ENCODE measurements around the gene RHOG.

Gene RHOG

GRCh38 chr11:3860375-3860774 lies 19.6 kb upstream of the RHOG start:
- in situ Hi-C loops (cut with MboI; ENCODE audit: low sequenced_read_pairs): no loop called here

- in situ Hi-C loops (cut with MboI; ENCODE audit: low sequenced_read_pairs): loop anchor here (10.0 kb wide), 1 partner anchor 215 kb away; no protein-coding TSS in a partner anchor
Measured at GRCh38 chr11:3859373-3859881, 18.7 kb upstream of the RHOG start.

GRCh38 chr11:3857628-3858027 lies 16.9 kb upstream of the RHOG start:
- in situ Hi-C loops (cut with MboI; ENCODE audit: low sequenced_read_pairs): loop anchor here (10.0 kb wide), 1 partner anchor 217 kb away; no protein-coding TSS in a partner anchor

GRCh38 chr11:3856856-3857553 lies 16.2 kb upstream of the RHOG start:
- in situ Hi-C loops (cut with MboI; ENCODE audit: low sequenced_read_pairs): loop anchor here (10.0 kb wide), 1 partner anchor 218 kb away; no protein-coding TSS in a partner anchor

GRCh38 chr11:3855808-3856491 lies 15.2 kb upstream of the RHOG start:
- in situ Hi-C loops (cut with MboI; ENCODE audit: low sequenced_read_pairs): loop anchor here (10.0 kb wide), 1 partner anchor 219 kb away; no protein-coding TSS in a partner anchor

GRCh38 chr11:3854977-3855807 lies 14.4 kb upstream of the RHOG start, which contains the start of gene STIM1:
Gene STIM1 (plus strand): TSS chr11:3855664. CDS start chr11:3856271, 607 bp downstream.
- in situ Hi-C loops (cut with MboI; ENCODE audit: low sequenced_read_pairs): loop anchor here (10.0 kb wide), 1 partner anchor 220 kb away; no protein-coding TSS in a partner anchor

- in situ Hi-C loops (cut with MboI; ENCODE audit: low sequenced_read_pairs): loop anchor here (10.0 kb wide), 1 partner anchor 220 kb away; no protein-coding TSS in a partner anchor
Measured at GRCh38 chr11:3854660-3854976, 13.9 kb upstream of the RHOG start.

GRCh38 chr11:3853899-3854659 lies 13.3 kb upstream of the RHOG start:
- in situ Hi-C loops (cut with MboI; ENCODE audit: low sequenced_read_pairs): loop anchor here (10.0 kb wide), 1 partner anchor 221 kb away; no protein-coding TSS in a partner anchor

GRCh38 chr11:3853545-3853842 lies 12.7 kb upstream of the RHOG start:
- in situ Hi-C loops (cut with MboI; ENCODE audit: low sequenced_read_pairs): loop anchor here (10.0 kb wide), 1 partner anchor 221 kb away; no protein-coding TSS in a partner anchor

- in situ Hi-C loops (cut with MboI; ENCODE audit: low sequenced_read_pairs): no loop called here
Measured at GRCh38 chr11:3849297-3849874, 8.6 kb upstream of the RHOG start.

- in situ Hi-C loops (cut with MboI; ENCODE audit: low sequenced_read_pairs): no loop called here
Measured at GRCh38 chr11:3845670-3846069, 4.9 kb upstream of the RHOG start.

- in situ Hi-C loops (cut with MboI; ENCODE audit: low sequenced_read_pairs): no loop called here
Measured at GRCh38 chr11:3845246-3845645, 4.5 kb upstream of the RHOG start.

GRCh38 chr11:3843326-3843725 lies 2.6 kb upstream of the RHOG start:
- in situ Hi-C loops (cut with MboI; ENCODE audit: low sequenced_read_pairs): no loop called here

- in situ Hi-C loops (cut with MboI; ENCODE audit: low sequenced_read_pairs): no loop called here
Measured at GRCh38 chr11:3841426-3842350, 929 bp upstream of the RHOG start.

- in situ Hi-C loops (cut with MboI; ENCODE audit: low sequenced_read_pairs): no loop called here
Measured at GRCh38 chr11:3840004-3840869, 522 bp downstream of the RHOG start.

GRCh38 chr11:3838504-3838903 lies 2.3 kb downstream of the RHOG start:
- in situ Hi-C loops (cut with MboI; ENCODE audit: low sequenced_read_pairs): no loop called here

GRCh38 chr11:3837793-3838192 lies 3.0 kb downstream of the RHOG start:
- in situ Hi-C loops (cut with MboI; ENCODE audit: low sequenced_read_pairs): no loop called here

- in situ Hi-C loops (cut with MboI; ENCODE audit: low sequenced_read_pairs): no loop called here
Measured at GRCh38 chr11:3836903-3837302, 3.9 kb downstream of the RHOG start.
